NCI-H2171 treated with DMSO at 0.1 percent for 48 hours (cell line): Measurements from ENCODE around the gene TRNP1.

Experiments used
- DNase-seq: peaks from one replicate; lab custom pipeline; 2025; lab: John Stamatoyannopoulos, UW

The TRNP1 gene

DNA sequence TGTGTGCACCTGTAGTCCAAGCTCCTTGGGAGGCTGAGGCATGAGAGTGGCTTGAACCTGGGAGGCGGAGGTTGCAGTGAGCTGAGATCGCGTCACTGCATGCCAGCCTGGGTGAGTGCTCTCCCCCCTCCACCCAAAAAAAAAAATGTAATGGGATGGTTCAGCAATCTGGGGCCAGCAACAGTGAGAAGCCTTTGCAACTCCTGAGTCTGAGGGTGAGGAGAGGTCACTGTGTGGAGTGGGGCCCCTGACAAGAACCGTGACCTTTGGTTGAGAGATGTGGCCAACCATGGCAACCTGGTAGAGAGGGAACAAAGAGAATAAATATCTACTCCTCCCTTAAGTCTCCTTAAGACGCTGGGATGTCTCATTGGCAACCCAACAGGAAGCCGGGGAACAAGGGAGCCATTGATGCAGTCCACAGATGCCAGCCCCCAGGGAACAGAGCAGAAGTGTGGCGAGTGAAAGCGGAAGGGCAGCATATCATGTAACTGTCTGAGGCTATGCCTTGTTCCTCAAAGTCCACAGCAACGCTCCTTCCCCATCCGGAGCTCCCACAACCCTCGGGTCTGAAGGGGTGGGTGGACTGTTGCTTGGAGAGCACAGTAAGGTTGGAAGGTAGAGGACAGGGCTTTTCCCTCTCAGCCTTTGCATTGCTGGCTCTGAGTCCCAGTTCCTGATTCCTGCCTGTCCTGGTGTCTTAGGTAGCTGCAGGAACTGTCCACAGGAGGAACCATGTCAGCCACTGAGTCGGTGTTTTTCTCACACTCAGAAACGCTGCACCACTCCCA is 8.3 kb downstream of the TRNP1 start:
- DNase-seq, result no peak

DNA sequence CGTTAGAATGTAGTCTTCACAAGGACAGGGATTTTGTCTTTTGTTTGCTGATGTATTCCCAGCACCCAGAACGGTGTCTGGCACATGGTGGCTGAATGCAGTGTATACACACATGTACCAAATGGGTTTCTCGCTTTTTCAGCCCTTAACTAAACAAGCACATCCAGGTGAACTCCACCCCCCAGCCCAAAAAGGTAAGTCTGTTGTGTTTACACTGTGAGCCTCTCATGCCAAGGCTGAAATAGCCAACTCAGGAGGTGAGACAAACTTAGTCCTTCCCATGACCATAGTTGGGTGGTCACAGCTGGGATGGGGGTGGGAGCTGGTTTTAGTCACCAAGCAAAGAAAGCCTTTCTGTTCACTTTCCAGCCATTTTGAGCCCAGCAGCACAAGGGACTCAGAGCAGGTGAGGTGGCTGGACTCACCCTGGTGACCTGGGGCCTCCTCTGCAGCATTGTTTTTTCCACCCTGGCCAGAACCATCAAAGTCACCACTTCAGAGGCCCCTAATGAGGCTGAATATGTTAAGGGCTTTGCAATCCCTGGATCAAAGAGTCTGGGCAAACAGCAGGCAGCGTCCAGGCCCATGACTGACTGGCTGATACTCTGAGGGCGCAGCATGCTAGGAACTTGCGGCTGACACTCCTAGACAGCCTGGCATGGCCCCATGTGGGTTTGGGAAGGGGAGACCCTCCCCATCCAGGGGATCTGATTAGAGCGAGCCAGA is 10.4 kb downstream of the TRNP1 start:
- DNase-seq, result no peak

DNA sequence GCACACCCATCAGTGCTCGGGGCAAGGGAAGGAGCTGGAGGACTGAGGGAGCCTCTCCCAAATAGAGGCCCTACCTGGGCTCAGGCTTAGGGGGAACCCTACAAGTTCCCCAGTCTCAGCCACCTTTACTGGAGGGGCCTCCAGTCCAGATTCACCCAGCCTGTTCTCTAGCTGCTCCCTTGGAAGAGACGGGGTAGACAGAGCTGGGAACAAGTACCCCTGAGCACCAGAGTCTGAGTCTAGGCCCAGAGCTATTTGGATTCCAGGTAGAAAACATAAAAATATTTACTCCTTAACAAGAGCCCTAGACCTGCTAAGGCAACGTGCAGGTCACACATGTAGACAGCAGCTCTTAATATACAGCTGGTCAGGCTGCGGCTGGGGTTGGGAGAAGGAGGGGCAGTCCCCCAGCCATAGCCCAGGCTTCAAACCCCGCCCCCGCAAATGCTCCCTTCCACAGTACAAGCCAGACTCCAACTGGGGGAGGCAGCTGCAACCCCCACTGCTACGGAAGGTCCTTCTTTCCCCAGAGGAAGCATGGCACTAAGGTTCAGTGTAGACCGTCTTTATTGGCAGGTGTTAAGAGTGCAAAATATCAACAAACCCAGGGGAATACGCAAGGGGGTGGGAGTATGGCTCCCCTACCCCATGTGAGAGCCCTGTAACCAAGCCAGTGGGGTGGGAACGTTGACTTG is 11.1 kb downstream of the TRNP1 start:
- no peak for DNase-seq

DNA sequence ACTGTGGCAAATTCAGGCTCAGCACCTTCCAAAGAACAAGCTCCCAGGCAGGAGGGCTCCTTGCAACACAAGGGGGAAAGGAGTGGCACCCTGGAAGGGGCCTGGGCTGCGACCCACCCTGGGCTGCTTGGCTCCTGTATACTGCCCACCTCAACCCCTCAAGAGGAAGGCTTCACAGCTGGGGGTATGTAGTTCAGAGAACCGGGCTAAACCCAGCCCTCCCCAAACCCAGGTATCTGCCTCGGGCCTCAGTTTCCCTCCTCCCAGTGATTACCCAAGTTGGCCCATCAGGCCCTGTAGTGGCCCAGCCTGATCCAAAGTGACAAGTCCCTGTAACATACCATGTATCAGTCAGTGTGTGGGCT is 11.7 kb downstream of the TRNP1 start:
- no peak for DNase-seq

DNA sequence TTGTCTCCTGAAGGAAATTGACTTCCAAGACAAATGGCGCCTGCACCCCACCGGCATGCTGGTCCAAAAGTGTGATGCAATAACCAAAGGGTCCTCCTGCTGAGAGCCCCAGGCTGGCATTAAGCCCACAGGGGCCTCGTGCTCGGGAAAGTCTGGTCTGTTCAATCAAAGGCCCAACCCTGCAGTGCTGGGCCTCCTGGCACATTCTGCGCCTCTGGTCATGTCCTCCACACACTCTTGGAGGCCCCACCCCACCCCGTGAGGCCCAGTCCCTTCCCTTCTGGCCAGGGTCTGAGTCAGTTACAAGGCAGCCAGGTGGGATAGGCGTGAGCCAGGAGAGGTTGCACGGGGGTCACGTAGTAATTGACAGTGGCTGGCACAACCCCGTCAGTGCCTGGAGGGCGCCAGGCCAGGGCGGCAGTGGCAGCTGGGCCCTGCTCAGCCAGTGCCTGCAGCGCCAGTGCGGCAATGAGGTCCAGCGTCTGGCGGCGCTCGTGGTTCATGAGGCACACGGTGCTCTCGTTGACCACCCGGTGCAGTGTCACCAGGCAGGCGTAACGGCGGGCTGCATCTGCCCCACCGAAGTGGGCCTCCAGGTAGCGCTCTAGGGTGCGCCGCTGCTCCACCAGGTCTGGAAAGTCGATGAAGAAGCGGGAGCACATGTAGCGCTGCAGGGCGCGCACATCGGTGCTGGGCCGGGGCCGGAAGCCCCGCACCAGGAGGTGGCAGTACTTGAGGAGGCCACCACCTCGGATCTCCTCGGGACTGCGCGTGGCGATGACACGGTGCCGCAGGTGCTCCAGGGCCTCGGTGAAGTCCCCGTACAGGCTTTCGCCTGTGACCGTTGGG is 12.4 kb downstream of the TRNP1 start:
- no peak for DNase-seq

DNA sequence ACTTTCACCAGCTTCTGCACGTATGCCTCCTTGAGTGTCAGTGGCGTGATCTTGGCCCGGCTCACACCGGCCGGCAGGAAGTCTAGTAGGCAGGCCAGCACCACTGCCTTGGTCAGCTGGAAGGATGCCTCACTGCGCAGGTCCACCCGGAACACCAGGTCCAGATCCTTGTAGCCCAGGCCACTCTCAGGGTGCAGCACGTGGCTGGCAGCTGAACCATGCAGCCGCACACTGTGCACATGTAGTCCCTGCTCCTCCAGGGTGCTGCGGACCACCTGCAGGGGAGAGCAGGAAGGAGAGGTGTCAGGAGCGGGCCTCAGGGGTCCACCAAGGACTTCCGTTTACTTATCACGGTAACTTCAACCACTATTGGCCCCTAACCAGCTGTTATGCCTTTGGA is 13.2 kb downstream of the TRNP1 start:
- no peak for DNase-seq

DNA sequence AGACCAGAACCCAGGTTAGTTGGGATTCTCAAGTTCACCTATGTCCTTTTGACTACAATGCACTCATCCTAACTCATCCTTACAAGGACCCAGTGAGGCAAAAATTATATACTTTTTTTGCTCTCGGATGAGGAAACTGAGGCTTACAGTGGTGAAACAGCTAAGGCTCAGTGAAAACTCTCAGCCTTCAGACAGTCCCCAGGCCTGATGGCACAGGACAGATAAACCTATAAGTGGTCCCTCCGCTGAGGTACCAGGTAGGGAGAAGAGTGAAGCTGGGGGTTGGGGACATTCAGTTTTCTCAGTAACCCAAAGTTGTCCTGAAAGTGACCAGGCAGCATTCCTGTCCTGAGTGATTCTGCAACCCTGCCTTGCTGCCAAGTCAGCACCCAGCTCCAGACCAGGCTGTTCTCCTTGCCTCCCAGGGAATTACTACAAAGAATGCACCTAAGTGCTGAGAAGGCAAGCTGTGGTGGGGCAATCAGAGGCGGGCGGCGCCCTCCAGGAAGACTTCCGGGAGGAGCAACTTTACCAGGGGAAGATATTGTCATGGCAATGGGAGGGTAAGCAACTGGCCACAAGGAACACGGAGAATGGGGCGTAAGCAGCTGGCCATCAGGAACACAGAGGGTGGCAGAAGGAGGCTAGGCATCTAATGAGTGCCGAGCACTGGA is 14.6 kb downstream of the TRNP1 start:
- no peak for DNase-seq

DNA sequence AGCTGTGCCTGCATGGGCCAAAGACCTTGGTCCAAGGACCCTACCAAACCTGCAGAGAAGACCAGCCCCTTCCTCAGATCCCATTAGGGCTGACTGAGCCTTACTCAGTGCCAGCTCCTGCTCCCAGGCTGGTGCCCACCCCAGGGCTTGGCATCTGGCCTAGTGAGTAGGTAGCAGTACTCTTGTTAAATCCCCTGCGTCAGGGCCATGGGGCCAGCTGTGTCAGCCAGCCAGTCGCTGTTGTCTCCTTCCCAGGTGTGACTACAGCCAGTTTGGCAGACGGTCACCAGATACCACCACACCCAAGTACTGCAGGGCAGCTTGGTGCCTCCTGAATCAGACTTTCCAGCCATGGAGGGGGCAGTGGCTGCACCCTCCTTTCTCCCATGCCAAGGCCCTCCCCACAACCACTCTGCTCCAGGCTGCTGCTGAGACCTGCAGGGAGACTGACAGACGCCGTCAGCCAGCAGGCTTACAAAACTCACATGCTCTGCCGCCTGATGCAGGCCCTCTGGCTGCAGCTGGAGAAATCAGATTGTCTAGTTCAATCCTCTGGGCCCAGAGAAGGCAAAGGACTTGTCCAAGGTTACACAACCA is 16.2 kb downstream of the TRNP1 start:
- peak; percentile 21 for DNase-seq

DNA sequence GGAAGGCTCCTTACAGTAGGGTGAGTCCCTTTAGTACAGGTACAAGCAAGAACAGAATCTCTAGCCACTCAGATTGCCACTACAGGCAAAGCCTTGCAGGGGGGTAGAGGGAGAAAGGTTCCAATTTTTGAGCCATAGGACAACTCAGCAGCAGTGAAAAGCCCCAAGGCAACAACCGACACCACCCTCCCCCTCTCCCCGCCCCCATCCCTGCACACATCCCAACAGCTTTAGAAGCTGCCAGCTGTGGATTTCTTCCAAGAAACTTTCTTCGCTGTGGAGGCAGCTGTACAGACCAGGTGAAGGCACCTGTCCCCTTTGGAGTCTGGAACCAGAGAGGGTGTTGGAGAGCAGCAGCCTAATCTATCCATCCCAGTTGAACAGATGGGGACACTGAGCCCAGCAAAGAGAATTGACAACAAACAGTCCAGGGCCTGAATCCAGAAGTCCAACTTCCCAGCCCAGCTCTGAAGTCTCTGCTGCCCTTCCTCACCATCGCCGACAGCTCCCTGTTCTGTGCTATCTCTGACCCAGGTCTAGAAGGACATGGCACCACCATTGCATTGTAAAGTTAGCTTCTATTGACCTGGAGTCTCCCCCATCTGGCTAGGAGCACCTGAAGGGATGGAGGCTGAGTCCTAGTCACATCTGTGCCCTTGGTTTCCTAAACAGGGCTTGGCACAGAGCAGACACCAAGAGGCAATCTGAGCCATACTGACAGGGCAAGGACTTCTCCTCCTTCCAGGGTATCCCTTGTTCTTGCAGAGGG is 16.9 kb downstream of the TRNP1 start:
- DNase-seq, result no peak

DNA sequence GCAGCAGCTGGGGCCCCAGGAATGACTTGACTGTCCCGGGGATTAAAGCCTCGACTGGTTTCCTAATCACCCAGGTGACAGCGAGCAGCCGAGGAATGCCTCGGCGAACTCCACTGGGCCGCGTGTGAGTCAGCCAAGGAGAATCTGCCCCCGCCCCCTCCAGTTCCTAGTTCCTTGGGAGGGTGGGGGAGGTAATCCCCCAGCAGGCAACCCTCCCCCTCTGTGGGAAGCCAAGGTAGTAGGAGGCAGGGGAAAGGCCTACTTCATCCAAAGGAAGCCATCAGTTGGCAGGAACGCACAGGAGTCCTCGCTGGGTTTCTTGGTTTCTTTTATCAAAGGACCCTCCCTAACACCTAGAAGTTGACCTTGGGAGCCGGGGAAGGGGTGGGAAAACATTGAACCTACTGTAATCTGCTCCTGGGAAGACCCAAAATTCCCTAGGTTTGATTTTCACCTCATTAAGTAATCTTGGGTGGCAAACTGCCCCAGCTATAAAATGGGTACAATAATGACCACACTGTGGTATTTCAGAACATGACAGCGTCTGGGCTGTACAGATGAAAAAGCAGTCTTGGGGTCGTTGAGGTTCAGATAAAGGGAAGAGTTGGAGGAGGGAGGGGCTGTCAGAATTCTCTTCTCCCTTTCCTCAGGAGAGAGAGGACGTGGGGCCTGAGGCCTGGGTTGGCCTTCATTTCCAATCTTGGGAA is 17.7 kb downstream of the TRNP1 start:
- no peak for DNase-seq

DNA sequence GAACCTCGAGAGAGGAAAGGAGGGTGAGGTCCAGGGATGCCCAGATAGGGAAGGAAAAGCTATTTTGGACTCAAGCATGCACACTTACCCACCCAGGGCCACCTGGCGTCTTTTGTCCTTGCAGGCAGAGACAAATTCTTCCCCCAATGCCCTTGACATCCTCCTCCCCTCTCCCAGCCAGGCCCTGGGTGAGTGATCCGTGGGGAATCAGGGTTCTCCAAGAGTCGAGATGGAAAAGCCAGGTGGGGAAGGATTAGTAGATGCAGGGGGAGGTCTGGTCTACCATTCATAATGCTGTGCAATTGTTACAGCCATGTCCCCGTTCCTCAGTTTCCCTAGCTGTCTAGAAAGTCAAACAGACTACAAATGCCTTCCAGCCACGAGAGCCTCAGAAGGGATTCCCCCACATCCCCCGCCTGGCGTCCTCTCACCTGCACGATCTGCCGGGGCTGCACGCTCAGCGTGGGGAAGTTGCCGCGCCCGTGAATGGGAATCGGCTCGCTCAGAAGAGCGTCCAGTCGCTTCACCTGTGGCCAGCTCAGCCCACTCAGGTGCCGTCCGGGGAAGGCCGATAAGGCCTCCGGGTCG is 18.6 kb downstream of the TRNP1 start:
- no peak for DNase-seq

DNA sequence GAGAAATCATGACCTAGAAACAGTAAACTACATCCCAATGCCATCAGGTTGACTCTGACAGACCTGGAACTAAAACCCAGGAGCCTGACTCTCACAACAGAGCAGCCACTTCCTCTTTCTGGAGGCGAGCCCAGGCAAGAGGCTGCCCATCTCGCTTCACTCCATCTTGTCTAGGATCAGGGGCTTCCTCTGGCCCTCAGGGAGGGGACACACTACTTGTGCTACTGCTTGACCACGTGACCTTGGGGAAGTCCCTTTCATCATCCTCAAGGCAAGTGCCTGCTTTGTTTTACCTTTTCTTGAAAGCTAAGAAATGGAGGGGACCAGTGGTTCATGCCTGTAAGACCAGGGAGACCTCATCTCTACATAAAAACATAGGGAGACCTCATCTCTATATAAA is 21.8 kb downstream of the TRNP1 start:
- DNase-seq, result no peak

DNA sequence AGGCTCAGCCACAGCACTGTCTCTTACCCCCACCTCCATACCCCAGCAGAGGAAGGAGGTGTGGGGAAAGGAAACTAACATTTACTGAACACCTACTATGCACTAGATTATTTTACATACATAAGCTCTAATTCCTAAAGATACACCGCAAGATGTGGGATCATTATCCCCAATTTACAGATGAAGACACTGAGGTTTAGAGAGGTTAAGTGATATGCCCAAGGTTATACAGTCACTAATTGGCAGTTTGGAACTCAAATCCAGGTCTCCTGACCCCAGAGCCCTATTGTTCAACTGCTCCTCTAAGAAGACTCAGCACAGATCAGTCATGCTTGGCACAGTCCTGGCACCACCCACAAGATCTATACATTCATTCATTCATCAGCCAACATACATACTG is 22.9 kb downstream of the TRNP1 start:
- DNase-seq, result no peak

DNA sequence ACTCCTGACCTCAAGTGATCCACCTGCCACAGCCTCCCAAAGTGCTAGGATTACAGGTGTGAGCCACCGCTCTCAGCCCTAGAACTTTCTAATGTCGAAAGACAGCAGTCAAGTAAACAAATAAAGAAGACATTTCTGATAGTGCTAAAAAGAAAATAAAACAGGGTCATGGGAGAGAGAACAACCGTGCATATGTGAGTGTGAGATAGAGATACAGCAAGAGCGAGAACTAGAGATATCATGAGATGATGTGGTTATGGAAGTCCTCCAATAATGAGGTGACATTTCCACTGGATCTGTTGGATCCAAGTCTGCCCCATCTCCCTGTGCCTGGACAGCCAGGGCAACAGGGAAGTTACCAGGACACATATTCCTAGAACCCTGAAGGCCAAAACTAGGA is 23.7 kb downstream of the TRNP1 start:
- no peak for DNase-seq

DNA sequence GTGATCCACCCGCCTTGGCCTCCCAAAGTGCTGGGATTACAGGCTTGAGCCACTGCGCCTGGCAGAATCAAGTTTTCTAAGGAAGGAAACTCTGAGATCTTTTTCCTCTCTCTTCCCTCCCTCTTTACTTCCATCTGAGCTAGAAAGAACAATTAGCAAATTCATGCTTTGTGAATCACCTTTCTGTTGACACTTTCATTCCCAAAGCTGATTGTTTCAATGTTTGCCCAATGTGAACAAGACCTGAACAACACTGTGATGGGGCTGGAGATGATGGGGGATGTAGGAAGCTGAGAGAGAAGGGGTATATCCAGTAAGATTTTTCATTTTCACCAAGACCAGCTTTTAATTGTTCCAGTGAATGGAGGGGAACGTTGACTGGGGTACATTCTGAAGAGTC is 24.8 kb downstream of the TRNP1 start:
- DNase-seq, result no peak

DNA sequence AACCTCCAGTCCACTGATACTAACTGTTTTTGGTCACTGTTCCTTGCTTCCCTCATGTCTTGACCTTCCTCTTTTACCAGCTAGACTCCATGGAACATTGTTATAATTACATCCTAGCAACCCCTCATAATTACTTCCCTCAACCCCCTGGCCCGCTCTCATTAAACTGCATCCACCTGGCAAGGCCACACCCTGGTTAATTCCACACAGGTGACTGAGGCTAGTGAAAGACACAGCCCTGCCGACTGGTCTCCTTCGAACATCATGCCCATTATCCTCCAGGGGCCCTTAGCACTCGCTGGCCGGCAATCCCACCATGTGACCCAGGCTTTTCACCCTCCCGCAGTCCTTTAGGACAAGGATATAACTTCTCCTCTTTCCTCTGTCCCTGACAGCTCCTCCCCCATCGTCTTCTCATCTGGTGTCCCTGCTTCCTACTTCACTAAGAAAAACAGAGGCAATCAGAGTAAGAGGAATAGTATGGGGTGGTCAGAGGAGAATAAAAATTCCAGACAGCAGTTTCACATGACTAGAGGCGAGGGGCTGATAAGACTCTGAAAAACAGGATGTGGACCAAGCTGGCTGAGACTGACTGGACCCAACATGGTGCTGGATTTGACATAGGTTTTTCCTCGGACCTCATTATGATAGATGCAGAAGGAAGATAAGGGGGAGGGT is 28.0 kb downstream of the TRNP1 start:
- no peak for DNase-seq

DNA sequence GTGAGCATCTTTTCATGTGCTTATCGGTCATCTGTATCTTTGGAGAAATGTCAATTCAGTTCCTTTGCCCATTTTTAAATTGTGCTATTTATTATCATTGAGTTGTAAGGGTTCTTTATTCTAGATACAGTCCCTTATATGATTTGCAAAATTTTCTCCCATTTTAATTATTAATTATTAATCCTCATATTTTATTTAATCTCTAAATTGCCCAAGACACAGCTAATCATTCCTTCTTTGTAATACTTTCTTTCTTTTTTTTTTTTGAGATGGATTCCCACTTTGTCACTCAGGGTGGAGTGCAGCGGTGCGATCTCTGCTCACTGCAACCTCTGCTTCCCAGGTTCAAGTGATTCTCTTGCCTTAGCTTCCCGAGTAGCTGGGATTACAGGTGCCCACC is 32.2 kb downstream of the TRNP1 start:
- DNase-seq, result no peak

DNA sequence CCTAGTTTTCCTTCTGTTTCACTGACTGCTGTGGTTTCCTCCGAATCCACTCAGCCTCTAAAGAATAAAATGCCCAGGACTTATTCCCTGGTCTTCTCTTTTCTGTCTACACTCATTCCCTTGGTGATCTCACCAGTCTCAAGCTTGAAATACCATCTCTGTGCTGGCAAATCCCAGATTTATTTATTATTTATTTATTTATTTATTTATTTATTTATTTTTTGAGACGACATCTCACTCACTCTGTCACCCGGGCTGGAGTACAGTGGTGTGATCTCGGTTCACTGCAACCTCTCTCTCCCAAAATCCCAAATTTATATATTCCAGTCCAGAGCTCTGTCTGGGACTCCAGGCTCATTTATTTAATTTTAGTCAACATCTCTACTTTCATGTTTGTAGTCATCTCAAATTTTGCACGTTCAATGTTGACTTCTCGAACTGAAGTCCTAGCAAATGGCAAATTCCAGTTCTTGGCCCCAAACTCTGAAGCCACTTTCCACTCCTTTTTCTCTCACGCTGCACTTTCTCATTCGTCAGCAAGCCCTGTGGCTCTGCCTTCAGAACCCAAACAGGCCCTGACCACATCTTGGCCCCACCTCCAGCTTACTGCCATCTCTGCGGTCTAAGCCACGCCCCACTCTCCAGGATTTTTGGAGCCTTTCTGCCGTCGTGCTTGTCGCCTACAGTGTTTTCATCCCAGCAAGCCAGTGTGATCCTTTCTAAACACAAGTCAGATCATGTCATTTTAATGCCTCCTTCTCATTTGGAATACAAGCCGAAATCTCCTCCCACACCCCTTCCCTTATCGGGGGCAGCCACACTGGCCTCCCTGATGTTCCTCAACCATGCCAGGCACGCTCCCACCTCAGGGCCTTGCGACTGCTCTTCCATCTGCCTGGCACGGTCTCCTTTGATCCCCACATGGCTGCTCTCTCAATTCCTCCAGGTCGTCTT is 33.4 kb downstream of the TRNP1 start:
- DNase-seq, result no peak
